ENCODE results near the gene UBTF. TPM values are rescaled to one million over a fixed set of nuclear protein-coding genes. Genes with fewer than 3 reads are reported as not detected.

UBTF gene
- total RNA-seq, 2 donors from 2014 or later: 42.6 to 59.7 TPM

DNA sequence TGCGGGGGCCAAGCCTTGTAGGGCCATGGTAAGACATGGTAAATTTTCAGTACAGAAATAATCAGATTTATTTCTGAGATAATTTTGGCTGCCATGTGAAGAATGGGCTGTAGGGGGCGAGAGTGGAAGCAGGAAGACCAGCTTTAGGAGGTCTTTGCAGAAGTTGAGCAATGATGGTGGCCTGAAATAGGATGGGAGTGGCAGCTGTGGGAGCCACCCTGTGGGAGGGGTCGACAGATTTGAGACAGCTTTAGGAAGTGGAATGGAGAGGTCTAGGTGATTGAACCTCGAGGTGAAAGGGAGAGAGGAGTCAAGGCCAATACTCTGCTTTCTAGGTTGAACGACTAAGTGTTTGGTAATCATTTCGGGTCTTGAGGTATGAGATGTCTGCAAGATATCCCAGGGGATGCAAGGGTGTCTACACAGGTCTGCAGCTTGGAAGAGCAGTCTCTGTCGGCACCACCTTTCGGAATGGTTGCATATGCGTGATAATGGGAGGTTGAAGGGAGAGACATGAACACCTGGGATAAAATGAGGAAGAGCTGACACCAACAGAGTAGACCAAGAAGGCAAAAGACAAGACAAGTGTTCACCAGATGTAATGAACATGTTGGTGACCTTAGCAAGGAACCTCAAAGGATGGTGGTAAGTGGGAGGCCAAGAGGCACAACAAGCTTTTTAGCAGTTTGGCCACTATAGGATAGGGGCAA is 15.6 kb downstream of the UBTF start:
- intact Hi-C loops (cut with DNase I): no loop called here

DNA sequence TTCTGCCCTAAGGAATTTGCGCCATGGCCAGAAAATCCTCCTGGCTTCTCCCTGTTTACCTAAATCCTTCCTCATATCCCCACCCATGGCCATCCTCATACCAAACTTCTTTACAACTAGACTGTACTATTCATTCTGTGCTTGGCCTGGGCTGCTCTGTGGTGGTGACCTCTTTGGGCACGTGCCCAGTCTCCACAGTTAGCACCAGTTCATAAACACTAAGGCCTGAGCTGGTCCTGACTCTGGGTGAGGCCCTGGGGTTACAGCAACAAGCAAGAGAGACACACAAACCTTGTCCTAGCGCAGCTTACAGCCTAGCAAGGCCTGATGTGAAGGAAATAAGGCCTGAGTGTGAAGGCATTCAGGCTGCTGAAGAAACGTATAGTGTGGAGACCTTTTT is 16.7 kb downstream of the UBTF start:
- peak; percentile 61 for DNase-seq (ENCODE audit: low spot score)
- intact Hi-C loops (cut with DNase I): no loop called here

More for the DNA sequence above, 15.6 kb downstream of the UBTF start:
- DNase-seq (ENCODE audit: low spot score): peak; percentile 66

DNA sequence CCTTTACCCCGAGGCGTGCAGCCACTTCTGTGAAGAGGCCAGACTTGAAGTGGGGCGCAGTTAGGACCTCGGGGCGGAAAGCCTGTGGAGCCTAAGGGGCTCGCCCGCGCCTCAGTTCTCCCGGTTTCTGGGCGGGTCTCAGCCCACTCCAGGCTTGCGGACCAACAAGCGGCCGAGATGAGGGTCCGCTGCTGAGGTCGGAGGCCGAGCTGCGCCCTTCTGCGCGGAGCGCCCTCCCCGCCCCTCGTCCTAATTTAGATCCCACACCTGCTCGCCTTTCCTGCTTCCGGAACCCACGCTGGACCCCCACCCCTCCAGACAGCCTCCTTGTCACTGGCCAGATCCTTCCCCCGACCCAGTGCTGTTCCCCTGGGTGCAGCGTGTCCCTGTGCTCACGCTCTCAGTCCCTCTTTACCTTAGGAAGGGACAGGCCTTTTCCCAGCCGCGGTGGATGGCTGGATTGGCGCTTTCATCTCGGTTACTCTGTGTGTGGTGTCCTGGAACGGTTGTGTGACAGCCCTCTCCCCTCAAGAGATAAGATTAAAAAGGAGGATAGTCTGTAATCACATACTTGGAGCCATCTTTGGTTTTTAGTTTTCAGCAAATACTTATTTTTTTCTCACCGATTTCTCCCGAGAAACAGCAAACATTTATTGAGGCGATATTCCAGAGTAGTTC is 18.9 kb downstream of the UBTF start:
- intact Hi-C loops (cut with DNase I): no loop called here
- DNase-seq (ENCODE audit: low spot score): peak; percentile 81

DNA sequence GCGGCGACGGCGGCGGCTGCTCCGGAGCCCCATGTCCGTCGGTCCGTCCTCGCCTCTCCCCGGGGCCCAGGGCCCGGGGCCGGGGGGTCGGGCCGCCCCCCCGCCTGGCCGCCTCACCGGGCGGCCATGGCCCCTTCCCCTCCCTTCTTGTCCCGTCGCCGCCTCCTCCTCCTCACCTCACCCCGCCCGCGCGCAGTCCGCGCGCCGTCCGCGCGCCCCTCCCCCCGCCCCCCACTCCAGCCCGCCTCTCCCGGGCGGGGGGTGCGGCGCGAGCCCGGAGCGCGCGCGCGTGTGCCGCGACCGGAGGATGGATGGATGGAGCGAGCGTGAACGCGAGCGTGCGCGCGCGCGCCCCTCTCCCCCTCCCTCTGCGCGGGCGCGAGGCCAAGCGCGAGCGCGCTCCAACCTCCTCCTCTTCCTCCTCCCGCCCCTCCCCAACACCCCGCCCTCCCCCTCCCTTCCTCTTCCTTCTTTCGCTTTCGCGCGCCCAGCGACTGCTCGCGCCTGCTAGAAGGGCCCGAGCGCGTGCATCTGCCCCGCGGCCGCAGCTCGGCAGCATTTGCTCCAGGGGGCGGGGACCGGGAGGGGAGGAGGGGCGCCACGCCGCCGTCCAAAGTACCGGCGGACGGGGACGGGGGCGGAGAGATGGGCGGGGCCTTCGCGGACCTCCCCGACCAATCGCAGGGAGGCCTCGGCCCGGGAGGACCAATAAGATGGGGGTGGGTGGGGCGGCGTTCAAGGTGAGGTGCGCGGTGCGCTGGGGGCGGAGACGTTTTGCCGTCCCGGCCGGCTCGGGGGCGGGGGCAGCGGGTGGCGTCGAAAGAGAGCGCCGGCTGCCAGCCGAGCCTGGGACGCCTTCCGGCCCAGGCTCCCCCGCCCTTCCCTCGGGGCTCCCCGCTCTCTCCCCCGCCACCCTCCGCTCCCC is 19.7 kb downstream of the UBTF start, which contains the start of gene ATXN7L3:
Gene ATXN7L3 (minus strand): TSS at position 332 of the 925 bp plus-strand sequence. CDS start 1,814 bp downstream, outside the sequence.
- intact Hi-C loops (cut with DNase I): no loop called here

DNA sequence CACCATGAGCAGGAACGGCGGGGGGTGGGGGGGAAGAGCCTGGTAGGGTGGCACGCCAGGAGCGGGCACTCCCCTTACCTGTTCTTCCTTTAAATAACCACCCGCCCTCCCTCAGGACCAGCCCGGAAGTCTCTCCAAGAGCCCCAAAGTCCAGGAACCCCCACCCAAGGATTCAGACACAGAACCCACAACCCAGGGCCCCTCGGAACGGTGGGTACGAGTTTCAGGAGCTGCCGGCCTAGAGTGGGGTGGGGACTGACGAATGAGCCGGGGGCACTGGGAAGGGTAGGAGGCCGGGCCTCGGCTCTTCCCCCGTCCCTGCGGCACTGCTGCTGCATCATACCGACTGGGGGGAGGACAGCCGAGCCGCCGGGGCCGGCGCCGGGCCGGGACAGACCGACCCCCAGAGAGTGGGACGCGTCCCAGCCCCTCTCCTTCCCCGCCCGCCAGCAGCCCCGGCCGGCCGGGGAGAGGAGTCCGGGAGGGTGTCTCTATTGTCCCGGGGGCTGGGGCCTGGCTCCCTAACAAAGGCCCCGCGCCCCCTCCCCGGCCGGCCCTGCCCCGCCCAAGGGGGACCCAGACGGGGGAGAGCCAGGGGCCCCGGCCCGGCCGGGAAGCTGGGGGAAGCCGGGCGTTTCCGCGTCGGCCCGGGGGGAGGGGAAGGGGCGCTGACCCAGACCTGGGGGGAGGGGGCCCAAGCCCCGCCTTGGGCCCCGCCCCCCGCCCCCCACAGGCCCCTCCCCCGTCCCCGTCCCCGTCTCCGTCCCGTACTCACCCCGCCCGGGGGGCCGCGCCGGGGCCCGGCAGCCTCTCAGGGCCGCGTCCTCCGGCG is 20.5 kb downstream of the UBTF start:
- peak; percentile 90 for DNase-seq (ENCODE audit: low spot score)
- intact Hi-C loops (cut with DNase I): no loop called here

More for the DNA sequence above, 19.7 kb downstream of the UBTF start, which contains the start of gene ATXN7L3:
- DNase-seq (ENCODE audit: low spot score): peak; percentile 100

DNA sequence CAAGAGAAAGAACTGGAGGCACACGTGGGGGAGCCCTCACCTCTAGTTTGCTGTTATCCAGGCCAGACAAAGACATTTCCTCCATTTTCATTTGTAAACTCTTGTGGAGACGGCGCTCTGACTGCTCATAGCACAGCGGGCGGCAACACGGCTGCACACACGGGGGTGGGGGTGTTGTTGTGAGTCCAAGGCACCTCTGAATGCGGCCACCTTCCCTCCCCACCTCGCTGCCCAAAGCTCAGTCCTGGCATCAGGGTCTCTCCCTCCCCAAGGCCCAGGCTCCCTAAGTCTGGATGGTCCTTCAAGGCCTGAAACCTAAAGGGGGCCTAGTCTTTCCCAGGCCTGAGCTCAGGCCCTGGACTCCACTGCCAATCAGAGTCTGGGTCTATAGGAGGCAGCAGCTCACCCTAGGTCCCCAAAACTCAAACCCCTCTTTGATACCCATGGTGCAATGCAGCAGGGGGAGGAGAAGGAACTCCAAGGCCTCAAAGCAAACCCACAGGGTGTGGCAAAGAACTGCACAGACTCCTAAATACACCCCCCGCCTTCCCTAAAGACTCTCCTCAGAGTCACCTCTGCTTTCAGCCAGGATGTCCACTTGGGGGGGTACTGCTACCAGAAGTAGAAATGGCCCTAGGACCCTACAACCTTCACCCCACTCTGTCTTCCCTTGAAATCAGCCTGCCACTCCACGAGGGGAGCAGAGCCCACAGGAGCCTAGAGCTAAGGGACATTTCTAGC is 21.3 kb downstream of the UBTF start:
- intact Hi-C loops (cut with DNase I): no loop called here
- no peak for DNase-seq (ENCODE audit: low spot score)

DNA sequence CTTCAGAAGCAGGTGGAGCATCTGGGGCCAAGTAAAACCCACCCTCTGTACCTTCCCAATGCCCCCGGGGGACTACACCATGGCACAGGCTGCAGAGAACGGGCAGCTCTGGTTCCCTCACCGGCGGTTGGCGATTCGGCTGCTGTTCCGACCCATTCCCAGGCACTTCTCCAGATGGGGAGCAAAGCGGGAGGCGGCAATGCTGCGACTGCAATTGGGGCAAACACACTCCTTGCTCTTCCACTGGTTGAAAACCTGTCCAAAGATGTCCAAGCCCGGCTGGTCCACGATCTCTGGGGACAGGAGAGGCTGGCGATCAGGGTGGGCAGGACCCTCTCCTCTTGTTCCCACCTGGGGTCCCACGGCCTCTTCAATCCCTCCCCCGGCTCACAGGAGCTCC is 22.4 kb downstream of the UBTF start:
- intact Hi-C loops (cut with DNase I): no loop called here
- no peak for DNase-seq (ENCODE audit: low spot score)

DNA sequence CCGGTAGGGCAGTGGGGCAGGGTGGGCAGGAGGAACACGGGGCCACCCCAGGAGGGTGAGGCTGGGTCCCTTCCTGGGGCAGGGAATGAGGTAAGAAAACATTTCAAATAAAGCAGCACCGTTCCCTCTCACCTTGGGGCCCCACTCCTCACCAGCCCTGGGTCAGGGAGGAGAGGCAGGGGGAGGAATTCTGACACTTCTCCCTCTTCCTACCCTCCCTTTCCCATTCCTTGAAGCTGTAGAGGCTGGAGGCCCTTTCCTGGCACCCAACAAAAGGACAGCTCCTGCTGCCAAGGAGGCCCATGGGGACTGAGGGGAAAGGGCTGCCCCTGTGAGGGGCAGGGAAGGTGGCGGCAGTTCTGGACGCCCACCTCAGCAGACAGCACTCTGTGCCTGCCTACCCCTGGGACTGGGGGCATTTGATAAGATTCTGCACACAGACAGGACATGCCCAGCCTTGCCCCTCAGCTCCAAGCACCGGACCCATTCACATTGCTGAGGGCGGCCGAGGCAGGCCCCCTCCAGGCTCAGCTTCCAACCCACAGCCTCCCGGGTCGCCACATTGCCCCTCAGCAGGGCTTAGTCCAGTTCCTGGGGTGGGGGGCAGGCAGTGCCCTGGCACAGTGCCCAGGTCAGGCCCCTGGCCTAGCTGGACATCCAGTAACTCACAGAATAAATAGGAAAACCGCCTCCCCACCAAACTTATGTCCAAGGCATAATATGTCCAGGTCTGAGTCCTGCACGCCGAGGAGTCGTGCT is 26.0 kb downstream of the UBTF start:
- DNase-seq (ENCODE audit: low spot score): no peak
- intact Hi-C loops (cut with DNase I): no loop called here

DNA sequence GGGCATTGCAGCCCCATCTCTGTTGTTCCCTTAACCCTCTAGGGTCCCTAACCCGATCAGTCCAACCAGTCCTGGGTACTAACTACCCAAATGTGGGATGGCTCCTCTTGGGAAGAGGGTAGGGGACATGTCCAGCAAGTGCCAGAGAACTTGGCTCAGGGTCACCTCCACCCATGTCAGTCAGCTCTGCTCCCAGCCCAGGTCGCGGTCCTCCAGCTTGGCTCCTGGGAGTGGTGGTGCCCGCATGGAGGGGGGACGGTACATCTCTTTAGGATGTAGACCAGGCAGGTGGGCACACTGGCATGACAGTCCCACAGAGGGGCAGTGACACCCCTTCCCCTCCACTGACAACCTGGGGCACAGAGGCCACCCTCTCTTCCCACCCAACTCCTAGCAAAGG is 26.7 kb downstream of the UBTF start:
- intact Hi-C loops (cut with DNase I): no loop called here
- DNase-seq (ENCODE audit: low spot score): no peak

DNA sequence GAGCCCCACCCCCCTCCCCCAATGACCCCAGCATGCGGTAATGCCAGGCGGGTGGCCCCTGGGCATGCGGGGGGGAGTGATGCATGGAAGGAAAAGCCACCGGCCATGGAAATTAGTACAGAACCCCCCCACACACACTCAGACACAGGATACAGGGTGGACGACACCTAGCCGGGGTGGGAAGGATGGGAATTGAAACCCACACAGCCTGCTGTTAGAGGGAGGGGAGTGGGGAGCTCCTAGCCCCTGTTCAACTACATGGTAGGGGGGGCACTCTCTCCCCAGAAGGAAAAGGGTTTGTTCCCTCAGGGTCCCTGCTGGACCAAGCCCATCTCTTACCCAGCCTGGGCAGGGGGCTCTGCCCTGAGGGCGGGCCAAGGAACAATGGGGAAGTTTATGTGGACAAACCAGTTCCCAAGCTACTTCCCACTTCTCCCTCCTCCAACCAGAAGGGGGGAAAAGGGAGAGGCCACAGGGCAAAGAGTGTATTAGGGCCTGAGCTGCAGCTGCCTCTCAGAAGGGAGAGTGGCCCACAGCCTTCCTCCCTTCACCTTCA is 27.5 kb downstream of the UBTF start:
- intact Hi-C loops (cut with DNase I): no loop called here

DNA sequence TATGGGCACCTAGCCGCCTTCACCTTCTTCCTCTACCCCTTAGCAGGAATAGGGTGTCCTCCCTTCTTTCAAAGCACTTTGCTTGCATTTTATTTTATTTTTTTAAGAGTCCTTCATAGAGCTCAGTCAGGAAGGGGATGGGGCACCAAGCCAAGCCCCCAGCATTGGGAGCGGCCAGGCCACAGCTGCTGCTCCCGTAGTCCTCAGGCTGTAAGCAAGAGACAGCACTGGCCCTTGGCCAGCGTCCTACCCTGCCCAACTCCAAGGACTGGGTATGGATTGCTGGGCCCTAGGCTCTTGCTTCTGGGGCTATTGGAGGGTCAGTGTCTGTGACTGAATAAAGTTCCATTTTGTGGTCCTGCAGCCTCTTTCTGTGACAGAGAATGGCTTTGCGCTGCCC is 28.1 kb downstream of the UBTF start:
- intact Hi-C loops (cut with DNase I): no loop called here
- no peak for DNase-seq (ENCODE audit: low spot score)

More for the DNA sequence above, 27.5 kb downstream of the UBTF start:
- DNase-seq (ENCODE audit: low spot score): no peak

DNA sequence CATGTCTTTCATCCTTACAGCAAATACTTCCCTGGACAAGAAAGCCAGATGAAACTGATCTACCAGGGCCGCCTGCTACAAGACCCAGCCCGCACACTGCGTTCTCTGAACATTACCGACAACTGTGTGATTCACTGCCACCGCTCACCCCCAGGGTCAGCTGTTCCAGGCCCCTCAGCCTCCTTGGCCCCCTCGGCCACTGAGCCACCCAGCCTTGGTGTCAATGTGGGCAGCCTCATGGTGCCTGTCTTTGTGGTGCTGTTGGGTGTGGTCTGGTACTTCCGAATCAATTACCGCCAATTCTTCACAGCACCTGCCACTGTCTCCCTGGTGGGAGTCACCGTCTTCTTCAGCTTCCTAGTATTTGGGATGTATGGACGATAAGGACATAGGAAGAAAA is 29.0 kb downstream of the UBTF start:
- intact Hi-C loops (cut with DNase I): no loop called here
- DNase-seq (ENCODE audit: low spot score): no peak

DNA sequence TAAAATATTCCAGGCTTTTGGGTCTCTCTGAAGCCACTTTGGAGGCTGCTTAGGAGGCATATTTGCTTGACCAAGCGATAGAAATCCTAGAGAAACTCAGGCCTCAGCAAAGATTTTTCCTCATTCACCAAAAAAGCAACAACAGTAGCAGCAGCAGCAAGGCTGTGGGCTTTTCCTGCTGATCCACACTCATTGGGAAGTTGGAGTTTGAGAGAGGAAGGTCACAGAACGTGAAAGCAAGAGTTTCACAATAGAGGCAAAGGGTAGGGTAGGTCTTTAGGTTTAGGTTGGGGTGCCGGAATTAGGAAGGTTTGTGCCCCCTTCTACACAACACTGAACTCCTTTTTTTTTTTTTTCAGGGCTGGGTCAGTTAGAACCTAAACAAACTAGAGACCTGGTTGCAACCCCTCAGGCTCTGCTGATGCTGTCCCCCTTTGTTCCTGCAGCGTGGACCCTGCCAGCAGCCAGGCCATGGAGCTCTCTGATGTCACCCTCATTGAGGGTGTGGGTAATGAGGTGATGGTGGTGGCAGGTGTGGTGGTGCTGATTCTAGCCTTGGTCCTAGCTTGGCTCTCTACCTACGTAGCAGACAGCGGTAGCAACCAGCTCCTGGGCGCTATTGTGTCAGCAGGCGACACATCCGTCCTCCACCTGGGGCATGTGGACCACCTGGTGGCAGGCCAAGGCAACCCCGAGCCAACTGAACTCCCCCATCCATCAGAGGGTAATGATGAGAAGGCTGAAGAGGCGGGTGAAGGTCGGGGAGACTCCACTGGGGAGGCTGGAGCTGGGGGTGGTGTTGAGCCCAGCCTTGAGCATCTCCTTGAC is 30.7 kb downstream of the UBTF start:
- intact Hi-C loops (cut with DNase I): no loop called here
- DNase-seq (ENCODE audit: low spot score): no peak

DNA sequence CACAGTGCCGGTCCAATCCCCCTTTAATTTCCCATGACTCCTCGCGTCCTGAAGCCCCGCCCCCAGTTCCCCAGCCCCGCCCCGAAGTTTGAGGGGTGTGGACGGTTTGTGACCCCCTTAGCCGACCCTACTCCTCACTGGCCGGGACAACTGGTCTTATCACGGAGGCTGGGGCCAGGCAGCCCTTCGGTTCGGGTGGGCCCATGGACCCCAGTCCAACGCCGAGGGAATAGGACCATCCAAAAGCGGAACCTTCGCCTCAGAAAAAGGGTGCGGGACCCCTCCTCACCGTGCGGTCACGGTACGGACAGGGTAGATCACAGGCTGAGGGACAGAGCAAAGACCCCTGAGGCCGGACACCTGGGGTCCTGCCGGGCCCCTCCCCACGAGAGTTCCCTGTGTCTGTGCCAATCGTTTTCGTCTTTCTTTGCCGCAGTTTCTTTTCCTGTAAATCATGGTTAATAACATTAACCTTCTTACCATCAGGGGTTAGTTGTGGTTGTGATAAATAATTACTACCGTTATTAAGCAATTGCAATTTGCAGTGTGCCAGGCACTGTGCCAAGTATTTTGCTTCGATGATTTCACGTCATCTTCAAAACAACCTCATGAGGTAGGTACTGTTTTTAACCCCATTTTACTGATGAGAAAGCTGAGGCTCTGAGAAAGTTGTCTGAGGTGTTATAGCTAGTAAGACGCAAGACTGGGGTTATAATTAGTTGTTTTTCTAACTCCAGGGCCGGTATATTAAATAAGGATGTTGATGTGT is 32.2 kb downstream of the UBTF start:
- intact Hi-C loops (cut with DNase I): no loop called here
- DNase-seq (ENCODE audit: low spot score): no peak

DNA sequence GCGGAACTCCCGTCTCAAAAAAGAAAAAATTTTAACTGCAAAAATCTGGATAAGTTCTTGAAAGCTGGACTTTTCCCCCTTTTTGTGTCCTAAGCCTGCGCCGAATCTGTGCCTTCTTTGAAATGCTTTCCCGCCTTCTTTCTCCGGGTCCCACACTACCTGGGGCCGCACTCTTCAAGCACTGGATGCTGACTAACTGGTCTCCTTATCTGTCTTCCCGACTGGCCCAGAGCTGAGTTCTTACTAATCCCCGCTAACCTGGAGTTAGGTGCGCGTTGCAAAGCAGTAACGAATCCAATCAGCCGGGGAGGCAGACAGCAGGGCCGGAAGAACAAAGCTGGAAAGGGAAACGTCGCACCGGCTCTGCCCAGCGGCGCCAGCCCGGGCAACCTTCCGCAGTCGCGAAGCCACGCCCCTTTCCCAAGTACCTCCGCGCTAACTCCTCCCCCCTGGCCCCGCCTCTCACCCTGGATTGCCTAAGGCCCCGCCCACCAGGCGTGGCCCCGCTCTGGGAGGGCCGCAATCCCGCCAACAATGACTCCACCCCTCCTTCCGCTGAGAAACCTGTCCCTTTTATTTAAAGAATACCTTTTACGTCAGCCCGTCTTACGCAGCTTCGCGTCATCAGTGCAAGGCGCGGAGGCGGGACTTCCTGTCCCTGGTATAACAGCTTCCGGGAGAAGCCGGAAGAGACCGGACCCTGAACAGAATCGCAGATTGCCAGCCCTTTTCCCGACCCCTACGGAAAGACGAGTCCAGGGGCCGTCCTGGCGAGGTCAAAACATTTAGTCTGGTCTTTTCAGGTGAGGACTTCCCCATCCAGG is 33.0 kb downstream of the UBTF start, which contains the start of gene TMUB2:
Gene TMUB2 (plus strand): TSS at position 666 of the 824 bp plus-strand sequence. CDS start 737 bp downstream, outside the sequence.
- peak; percentile 100 for DNase-seq (ENCODE audit: low spot score)
- intact Hi-C loops (cut with DNase I): no loop called here
